Gastrocnemius medialis (tissue), 4 donors: Measurements from ENCODE around the gene IL3RA.

Experiments
- CTCF ChIP-seq, 5 experiments: fragments of 450-650 bp in 3 of 5; fragments of 200-600 bp in 2 of 5; sonication (generic) in 2 of 5; IDR thresholded peaks in 4 of 5; conservative IDR thresholded peaks in 1 of 5; 1 replicate in 4 of 5; 2 replicates in 1 of 5; pipeline ENCODE4 v1.5.1; 2016 to 2019; ENCODE audit warnings: antibody characterized with exemption in 5 of 5, mild to moderate bottlenecking in 3 of 5, moderate library complexity in 3 of 5
- POLR2A ChIP-seq, 2 donors: fragments of 450-650 bp; IDR thresholded peaks; one replicate each; pipeline ENCODE4 v1.6.1; 2017; ENCODE audit warnings: antibody characterized with exemption in 2 of 2, mild to moderate bottlenecking in 2 of 2, moderate library complexity in 2 of 2

GRCh38 chrX:1295550-1295949 lies 41.0 kb upstream of the IL3RA start:
- no peak for TF ChIP-seq CTCF (IDR thresholded peaks at IDR 0.05 in 4 of 5, conservative IDR thresholded peaks at IDR 0.05 in 1 of 5)
- no peak for TF ChIP-seq POLR2A (IDR thresholded peaks at IDR 0.05)
